Stimulated activated CD8-positive, alpha-beta memory T cell treated with anti-CD3 and anti-CD28 coated beads, Interleukin-7, amount 100 ng/mL, for 1 hour (primary cell): ENCODE data around the gene ATXN3.

Source experiments
- DNase-seq, 2 donors: peaks; one replicate each; pipeline ENCODE4 v3.0.0-alpha.2; 2020; ENCODE audit warnings: low read depth in 2 of 2

ATXN3 gene

GRCh38 chr14:92106143-92106926 is at the start of gene ATXN3:
TSS of gene ATXN3 (minus strand) at chr14:92106582. CDS start at chr14:92106552, 30 bp downstream.
- DNase-seq: peak; percentile 86 to 90

GRCh38 chr14:92154283-92154942 is 48.0 kb upstream of the ATXN3 start:
- no peak for DNase-seq

DNA sequence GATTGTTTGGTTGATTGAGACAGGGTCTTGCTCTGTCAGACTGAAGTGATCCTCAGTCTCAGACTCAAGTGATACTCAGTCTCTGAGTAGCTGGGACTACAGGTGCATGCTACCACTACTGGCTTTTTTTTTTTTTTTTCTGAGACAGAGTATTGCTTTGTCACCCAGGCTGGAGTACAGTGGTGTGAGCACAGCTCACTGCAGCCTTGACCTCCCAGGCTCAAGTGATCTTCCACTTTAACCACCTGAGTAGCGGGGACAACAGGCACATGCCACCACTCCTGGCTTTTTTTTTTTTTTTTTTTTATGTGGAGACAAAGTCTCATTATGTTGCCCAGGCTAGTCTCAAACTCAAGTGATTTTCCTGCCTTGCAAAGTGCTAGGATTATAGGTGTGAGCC is 47.2 kb upstream of the ATXN3 start:
- no peak for DNase-seq

DNA sequence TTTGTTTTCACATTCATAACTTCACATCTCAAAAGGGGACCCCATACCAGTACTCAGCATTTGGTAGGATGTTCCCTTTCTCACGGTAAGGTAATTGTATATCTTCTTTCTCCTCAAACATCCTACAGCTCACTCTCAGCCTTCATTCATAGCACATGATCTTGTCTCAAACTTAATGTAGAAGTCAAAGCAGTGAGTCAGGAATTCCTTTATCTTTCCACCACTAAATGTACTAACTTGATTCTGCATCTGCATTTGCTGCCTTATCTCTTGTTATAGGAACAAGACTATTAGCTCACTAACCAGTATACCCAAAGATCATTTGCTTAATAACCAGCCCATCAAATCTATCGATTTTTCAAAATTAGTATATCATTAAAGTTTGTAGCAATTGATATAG is 38.3 kb upstream of the ATXN3 start:
- DNase-seq: no peak

GRCh38 chr14:92143962-92144361 is 37.6 kb upstream of the ATXN3 start:
- no peak for DNase-seq

DNA sequence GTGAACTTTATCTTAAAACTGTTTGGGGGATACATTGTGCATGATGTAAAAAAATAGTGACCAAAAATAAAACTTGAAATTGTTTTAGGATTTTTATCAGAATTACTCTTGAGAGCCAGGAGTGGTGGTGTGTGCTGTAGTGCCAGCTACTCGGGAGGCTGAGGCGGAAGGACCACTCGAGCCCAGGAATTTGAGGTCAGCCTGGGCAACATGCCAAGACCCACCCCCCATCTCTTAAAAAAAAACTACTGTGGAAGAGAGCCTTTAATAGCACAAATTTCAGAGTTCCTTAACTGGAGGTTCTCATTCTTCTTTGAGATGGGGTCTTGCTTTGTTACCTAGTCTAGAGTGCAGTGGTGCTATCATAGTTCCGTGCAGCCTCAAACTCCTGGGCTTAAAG is 36.9 kb upstream of the ATXN3 start:
- no peak for DNase-seq

DNA sequence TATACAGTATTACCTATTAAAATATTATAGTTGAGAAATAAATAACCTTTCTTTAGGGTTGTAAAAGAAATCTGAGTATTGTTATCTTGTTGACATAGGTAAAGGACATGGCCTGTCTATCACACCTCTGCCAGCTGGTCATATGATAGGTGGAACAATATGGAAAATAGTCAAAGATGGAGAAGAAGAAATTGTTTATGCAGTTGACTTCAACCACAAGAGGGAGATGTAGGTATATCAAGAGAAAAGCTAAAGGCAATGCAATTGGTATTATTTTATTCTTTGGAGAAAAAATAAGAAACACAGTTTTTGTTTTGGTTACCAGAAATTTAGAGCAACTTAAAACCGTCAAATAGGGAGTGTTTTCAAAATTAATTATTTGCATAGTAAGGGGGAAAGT is 28.9 kb upstream of the ATXN3 start:
- DNase-seq: no peak

- no peak for DNase-seq
Observed at GRCh38 chr14:92134456-92134855, 28.1 kb upstream of the ATXN3 start.

DNA sequence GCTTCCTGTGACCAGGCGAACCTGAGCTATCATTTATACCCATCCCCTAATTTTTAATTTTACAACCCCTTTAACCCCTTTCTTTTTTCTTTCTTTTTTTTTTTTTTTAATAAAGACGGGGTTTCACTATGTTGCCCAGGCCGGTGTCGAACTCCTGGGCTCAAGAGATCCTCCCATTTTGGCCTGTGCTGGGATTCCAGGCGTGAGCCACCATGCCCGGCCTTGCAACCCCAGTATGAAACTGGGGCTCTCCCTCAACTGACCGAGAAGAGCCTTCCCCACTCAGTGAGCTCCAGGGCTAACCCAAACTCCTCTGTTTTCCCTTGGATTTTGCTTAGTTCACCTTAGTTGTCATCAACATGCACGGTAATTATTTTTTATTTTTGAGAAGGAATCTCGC is 16.4 kb upstream of the ATXN3 start:
- DNase-seq: no peak

GRCh38 chr14:92122351-92122677 is 15.9 kb upstream of the ATXN3 start:
- DNase-seq: no peak

GRCh38 chr14:92121670-92122350 is 15.4 kb upstream of the ATXN3 start, which contains the start of the genes CPSF2 and NDUFB1:
TSS of gene CPSF2 (plus strand) at chr14:92121969. CDS start at chr14:92130985, 9,016 bp downstream.
TSS of gene NDUFB1 (minus strand) at chr14:92121706. CDS start at chr14:92117637, 4,069 bp downstream.
- DNase-seq: peak; percentile 63 to 76

DNA sequence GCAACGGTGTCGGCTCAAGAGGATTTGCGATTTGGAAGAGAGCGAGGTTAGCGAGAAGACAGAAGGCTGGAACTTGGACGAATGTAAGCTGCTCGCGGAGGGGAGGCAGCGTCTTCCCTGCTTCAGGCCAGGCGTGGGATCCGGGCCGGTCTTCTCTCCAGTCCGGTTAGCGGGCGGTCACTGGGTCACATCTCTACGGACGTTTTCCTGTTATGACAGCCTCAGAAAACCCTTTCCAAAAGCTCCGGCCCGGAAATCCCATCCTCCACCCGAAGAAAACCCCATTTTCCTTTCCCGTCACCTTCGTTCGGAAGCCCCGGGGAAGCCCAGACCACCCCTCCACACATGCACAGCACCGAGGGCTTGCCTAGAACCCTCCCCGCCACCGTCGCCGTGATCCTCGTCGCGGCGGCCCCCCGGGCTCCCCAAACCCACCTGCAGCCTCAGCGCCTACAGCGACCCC is 14.9 kb upstream of the ATXN3 start:
- DNase-seq: no peak

DNA sequence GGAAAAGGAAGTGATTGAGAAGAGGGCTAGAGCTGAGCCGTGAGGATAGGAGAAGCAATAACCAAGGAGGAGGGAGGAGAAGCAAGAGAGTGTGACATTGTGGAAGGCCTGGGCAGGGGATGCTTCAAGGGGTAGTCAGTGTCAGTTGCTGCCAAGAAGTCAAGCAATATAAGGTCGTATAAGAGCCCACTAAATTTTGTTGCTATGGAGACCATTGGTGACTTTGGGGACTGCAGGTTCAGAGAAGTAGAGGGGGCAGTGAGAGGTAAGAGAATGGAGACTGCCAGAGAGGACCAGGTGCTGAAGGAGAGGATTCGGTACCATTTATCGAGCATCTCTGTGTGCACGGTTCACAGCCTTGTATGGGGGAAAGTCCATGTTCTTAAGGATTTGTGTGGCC is 3.1 kb upstream of the ATXN3 start:
- DNase-seq: no peak

DNA sequence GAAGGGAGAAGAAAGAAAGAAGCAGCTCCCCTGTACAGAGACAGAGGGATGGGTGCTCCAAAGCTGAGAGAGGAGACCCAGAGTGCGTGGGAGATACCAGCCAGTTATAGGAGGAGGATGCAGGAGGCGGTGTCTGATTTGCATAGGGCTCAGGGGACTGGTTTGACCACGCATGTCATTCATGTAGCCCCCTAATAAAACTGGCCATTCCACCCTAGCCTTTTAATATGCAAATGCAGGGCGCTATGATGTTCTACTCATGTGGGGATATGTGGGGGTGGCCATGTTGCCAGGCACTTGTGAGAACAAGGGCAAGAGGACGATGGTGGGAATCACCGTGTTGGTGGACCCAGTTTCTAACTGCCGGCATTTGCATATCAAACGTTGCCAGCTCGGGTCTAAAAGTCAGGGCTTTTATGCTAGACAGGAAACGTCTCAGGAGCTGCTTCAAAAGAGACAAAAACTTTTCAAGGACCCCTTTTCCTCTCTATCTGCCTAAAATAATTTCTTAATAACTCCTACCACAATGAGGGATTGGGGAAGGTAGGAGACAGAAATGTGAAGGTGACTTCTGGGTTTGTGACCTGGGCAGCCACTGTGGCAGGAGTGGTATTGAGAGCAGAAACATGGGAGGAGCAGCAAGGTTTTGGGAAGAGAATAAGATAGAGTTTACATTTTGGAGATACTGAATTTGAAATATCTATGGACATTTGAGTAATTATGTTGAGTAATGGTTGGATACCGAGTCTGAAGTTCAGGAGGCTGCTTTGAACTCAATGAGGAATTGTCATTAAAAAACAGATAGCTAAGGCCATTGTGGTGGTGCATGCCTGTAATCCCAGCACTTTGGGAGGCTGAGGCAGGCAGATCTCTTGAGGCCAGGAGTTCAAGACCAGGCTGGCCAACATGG is 2.2 kb upstream of the ATXN3 start:
- DNase-seq: no peak

- no peak for DNase-seq
Observed at GRCh38 chr14:92105893-92106142, 564 bp downstream of the ATXN3 start.

DNA sequence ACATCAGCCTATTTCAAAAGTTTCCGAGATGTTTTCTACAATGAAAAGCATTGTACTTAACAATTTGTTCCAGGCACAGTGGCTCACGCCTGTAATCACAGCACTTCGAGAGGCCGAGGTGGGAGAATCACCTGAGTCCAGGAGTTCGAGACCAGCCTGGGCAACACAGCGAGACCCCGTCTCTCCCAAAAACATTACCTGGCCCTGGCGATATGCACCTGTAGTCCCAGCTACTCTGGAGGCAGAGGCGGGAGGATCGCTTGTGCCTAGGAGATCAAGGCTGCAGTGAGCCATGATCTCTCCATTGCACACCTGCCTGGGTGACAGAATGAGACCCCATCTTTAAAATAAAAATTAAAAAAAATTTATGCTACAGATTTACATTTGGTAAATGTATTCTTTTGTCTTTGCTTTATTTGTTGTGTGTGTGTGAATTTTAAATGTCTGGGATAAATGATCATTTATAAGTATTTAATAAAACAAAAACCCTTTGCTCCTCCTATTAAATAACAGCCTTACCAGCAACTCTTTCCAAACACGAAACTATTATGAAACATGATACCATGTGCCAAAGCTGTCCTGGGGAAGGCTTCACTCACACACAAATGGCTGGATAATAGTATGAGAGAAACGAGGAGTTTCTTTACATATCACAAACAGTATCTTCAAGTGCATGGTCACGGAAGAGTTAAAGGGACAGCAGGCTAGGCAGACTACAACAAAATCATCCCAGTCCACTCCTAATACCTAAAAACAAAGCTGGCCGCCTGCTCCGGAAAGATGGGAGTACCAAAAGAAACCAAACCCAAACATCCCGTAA is 1.1 kb downstream of the ATXN3 start:
- no peak for DNase-seq

GRCh38 chr14:92103363-92103989 is 2.9 kb downstream of the ATXN3 start:
- no peak for DNase-seq

DNA sequence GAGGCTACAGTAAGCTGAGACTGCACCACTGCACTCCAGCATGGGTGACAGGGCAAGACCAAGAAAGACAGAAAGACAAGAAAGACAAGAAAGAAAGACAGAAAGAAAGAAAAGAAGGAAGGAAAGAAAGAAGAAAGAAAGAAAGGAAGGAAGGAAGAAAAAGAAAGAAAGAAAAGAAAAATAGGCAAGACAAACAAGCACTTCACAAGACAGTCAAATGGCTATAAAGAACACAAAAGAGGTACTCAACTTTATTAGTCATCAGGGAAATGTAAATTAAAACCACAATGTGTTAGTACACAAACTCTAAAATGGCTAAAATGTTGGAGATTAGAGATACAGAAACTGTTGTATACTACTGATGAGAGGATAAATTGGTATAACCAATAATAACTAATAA is 6.6 kb downstream of the ATXN3 start:
- DNase-seq: no peak

DNA sequence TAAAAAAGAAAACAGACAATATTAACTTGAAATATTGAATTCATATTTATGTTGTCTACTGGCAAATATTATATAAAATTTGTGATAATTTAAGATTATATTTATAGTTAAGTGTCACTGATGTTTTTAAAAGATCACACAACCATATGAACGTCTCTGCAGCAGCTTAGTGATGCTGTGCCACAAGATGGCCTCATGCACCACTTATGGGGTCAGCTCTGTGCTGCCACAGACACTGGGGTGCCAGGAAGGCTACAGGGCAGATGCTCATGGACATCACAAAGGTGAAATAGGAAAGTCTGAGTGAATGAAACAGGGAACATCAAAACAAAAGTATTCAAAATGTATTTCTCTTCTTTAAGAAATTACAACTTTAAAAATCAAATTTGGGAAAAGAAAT is 13.1 kb downstream of the ATXN3 start:
- no peak for DNase-seq

GRCh38 chr14:92088494-92088893 is 17.9 kb downstream of the ATXN3 start:
- no peak for DNase-seq

- DNase-seq: no peak
Observed at GRCh38 chr14:92074555-92074954, 31.8 kb downstream of the ATXN3 start.
